Urinary bladder (tissue), 4 donors: Measurements from ENCODE around the gene LCA5. TPM values are rescaled to one million over a fixed set of nuclear protein-coding genes. Genes with fewer than 3 reads are reported as not detected.

Source experiments
- DNase-seq: peaks from one replicate; pipeline ENCODE4 v3.0.0-alpha.2; 2015; ENCODE audit errors: extremely low spot score
- H3K27ac ChIP-seq: one replicate; pipeline ENCODE4 v1.5.1; 2013; ENCODE audit warnings: low read depth, mild to moderate bottlenecking, moderate library complexity
- H3K36me3 ChIP-seq: one replicate; pipeline ENCODE4 v1.6.1; 2013; ENCODE audit warnings: mild to moderate bottlenecking, moderate library complexity; ENCODE audit not compliant: insufficient read depth
- H3K4me1 ChIP-seq: one replicate; pipeline ENCODE4 v1.6.1; 2013; ENCODE audit warnings: mild to moderate bottlenecking, moderate library complexity; ENCODE audit not compliant: insufficient read depth
- H3K4me3 ChIP-seq: one replicate; pipeline ENCODE4 v1.5.1; 2013; ENCODE audit warnings: low read depth, low read length
- polyA plus RNA-seq: library from polyadenylated mRNA; stranded (reverse); fragments of 200-250 nt; gene quantifications from one replicate; pipeline ENCODE4 v1.2.3, GENCODE V29; 2013
- small RNA-seq: library from RNA; depleted of rRNA; stranded (forward); fragments of <200 nt; gene quantifications from one replicate; pipeline ENCODE3, GENCODE V24; 2014
- total RNA-seq: library from RNA; depleted of rRNA; stranded (reverse); fragments of >200 nt; gene quantifications from one replicate; pipeline ENCODE4 v1.2.3, GENCODE V29; 2014
- donor health status: healthy with polysubstance abuse.
- donor health status: healthy.

Gene LCA5
- total and polyA plus RNA-seq, 2 donors = 4.7 to 23.3 TPM

GRCh38 chr6:79435746-79436145, 101.5 kb downstream of the LCA5 start:
- no peak overlapping the region for H3K27ac ChIP-seq
- H3K4me3 ChIP-seq = no peak overlapping the region
- no peak for DNase-seq
- no peaks in the 10 kb centered on the region for H3K36me3 ChIP-seq
- no peaks in the 10 kb centered on the region for H3K4me1 ChIP-seq

Small RNA genes lying within 50 kb of the gene (small RNA-seq; reads per million reads assigned to genes)
- gene DBIP1 = not detected

Other genes with a start within 250 kb of the LCA5 start
- gene SH3BGRL2, start 93.9 kb upstream of the LCA5 start, total RNA-seq = 32.2 TPM
- 20.8 TPM for gene SH3BGRL2, start 93.9 kb upstream of the LCA5 start, polyA plus RNA-seq